Endodermal cell (in vitro differentiated cells): ENCODE results near the gene TUBB6. TPM values are rescaled to one million over a fixed set of nuclear protein-coding genes. Genes with fewer than 3 reads are reported as not detected.
A peak's percentile ranks its signal among the peaks of the same experiment; 100 is the strongest.

ENCODE experiments used
- DNase-seq: peaks from one replicate; pipeline ENCODE4 v3.0.0-alpha.2; 2017
- H3K27ac ChIP-seq: 2 replicates; pipeline ENCODE4 v1.5.1; 2013; ENCODE audit warnings: mild to moderate bottlenecking, low read depth, low read length, moderate library complexity
- H3K27me3 ChIP-seq: 2 replicates; pipeline ENCODE4 v1.6.1; 2013; ENCODE audit warnings: mild to moderate bottlenecking, low read length, moderate library complexity; ENCODE audit not compliant: insufficient read depth, control insufficient read depth, poor library complexity, severe bottlenecking
- H3K36me3 ChIP-seq: 2 replicates; pipeline ENCODE4 v1.7.0; 2013; ENCODE audit warnings: mild to moderate bottlenecking, low read length, moderate library complexity; ENCODE audit not compliant: control insufficient read depth, insufficient read depth
- H3K4me1 ChIP-seq: one replicate; pipeline ENCODE4 v1.7.0; 2013; ENCODE audit warnings: low read length; ENCODE audit not compliant: control insufficient read depth, insufficient read depth
- H3K4me3 ChIP-seq: 2 replicates; pipeline ENCODE4 v1.5.1; 2013; ENCODE audit warnings: mild to moderate bottlenecking, low read length, moderate library complexity
- H3K9ac ChIP-seq: 2 replicates; pipeline ENCODE4 v1.6.1; 2013; ENCODE audit warnings: mild to moderate bottlenecking, low read length, moderate library complexity; ENCODE audit not compliant: poor library complexity, severe bottlenecking; ENCODE audit errors: extremely low read depth
- H3K9me3 ChIP-seq: 2 replicates; pipeline ENCODE4 v1.6.1; 2013; ENCODE audit warnings: mild to moderate bottlenecking, low read length, moderate library complexity; ENCODE audit not compliant: control insufficient read depth
- H3K27ac Mint-ChIP-seq: 2 replicates; pipeline ENCODE4 v1.8.0; 2020; ENCODE audit warnings: mixed read lengths
- H3K27me3 Mint-ChIP-seq: 2 replicates; pipeline ENCODE4 v1.8.0; 2021; ENCODE audit warnings: mild to moderate bottlenecking, mixed read lengths; ENCODE audit not compliant: insufficient read depth
- H3K36me3 Mint-ChIP-seq: 2 replicates; pipeline ENCODE4 v1.8.0; 2020; ENCODE audit warnings: low read depth, mixed read lengths
- H3K4me1 Mint-ChIP-seq: 2 replicates; pipeline ENCODE4 v1.8.0; 2020; ENCODE audit warnings: mixed read lengths
- H3K4me3 Mint-ChIP-seq: 2 replicates; pipeline ENCODE4 v1.8.0; 2020; ENCODE audit warnings: mild to moderate bottlenecking, moderate library complexity, mixed read lengths
- H3K9me3 Mint-ChIP-seq: 2 replicates; pipeline ENCODE4 v1.8.0; 2020; ENCODE audit warnings: mild to moderate bottlenecking, mixed read lengths
- WGBS, 2 experiments: methylation state at CpG; one replicate each; pipeline versions ENCODE4 v1.1.5 to v1.1.7; 2013; ENCODE audit warnings: missing lambda C conversion rate in 2 of 2, mixed read lengths in 1 of 2; ENCODE audit not compliant: insufficient coverage in 1 of 2, insufficient read length in 1 of 2; 5-methylcytosine and 5-hydroxymethylcytosine counted together
- total RNA-seq, 2 donors: library from RNA; stranded (reverse); fragmentation: NEBNext Ultra II Directional in 1 of 2; extraction: Animal tissue kit (Norgen Biotek cat#: 25700) in 1 of 2; gene quantifications; 2 replicates in 1 of 2; 3 replicates in 1 of 2; pipeline ENCODE4 v1.2.1, GENCODE V29; 2021
- TF ChIP-seq, protein P1 (sequence below): fragments of 200-600 bp; sonication (generic); conservative IDR thresholded peaks from 2 replicates; pipeline ENCODE4 v1.5.0; 2021; ENCODE audit warnings: antibody characterized with exemption, mild to moderate bottlenecking

Gene TUBB6
- total RNA-seq, 2 donors from 2014 or later = 33.0 to 45.4 TPM

DNA sequence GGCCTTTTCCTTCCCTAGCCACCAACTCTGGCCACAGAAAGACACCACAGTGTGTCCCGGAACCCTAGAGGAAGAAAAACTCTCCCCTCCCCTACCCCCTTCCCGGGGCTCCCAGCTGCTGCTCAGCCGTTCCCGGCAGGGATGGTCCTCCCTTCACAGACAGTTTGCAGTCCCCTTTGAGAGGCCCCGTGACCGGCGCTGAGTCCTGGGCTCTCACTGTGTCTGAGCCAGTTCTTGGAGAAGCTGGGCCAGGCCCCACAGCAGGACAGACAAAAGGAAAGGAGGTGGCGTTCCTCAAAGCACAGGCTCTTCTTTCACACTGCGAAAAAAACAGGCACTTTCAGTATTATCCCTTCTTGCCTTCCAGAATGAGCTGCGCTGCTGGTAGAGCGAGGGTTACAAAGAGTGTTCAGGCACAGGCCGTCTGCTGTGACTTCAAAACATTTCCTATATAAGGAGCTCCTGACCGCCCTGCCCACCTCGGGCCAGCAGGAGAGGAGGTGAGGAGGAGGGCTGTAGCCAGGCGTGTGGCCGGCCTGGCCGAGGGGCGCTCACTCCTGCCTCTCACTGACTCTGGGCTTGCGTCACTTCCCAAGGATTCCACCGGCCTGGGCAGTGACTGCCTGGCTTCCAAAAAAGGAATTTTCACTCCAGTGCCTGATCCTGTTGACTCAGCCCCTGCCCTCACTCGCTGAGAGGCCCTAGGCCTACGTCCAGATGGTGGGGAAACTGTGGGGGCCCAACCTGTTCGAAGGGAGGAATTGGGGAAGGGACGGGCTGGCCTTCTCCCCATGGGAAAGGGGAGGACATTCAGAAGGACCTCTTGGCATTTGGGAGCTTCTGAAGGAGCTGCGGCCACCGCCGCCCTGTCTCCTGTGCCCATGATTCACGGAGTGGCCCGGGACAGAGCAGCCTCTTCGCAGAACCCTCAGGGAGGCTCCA, 29.0 kb upstream of the TUBB6 start:
- H3K36me3 ChIP-seq = no peaks in the 10 kb centered on the region
- TF ChIP-seq, protein P1, sequence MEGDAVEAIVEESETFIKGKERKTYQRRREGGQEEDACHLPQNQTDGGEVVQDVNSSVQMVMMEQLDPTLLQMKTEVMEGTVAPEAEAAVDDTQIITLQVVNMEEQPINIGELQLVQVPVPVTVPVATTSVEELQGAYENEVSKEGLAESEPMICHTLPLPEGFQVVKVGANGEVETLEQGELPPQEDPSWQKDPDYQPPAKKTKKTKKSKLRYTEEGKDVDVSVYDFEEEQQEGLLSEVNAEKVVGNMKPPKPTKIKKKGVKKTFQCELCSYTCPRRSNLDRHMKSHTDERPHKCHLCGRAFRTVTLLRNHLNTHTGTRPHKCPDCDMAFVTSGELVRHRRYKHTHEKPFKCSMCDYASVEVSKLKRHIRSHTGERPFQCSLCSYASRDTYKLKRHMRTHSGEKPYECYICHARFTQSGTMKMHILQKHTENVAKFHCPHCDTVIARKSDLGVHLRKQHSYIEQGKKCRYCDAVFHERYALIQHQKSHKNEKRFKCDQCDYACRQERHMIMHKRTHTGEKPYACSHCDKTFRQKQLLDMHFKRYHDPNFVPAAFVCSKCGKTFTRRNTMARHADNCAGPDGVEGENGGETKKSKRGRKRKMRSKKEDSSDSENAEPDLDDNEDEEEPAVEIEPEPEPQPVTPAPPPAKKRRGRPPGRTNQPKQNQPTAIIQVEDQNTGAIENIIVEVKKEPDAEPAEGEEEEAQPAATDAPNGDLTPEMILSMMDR = peak; percentile 32
- peak; percentile 94 for DNase-seq
- no peak overlapping the region for H3K4me3 Mint-ChIP-seq
- no peak overlapping the region for H3K9ac ChIP-seq
- peak overlapping the region; percentile 92 for H3K27ac ChIP-seq
- H3K4me3 ChIP-seq = no peak overlapping the region
- peaks cover 15% of the 10 kb centered on the region for H3K4me1 ChIP-seq
- WGBS, 2 experiments = 34 to 51% methylated on average over 17 to 30 of the region's 30 CpGs
- H3K27ac Mint-ChIP-seq = peak overlapping the region; percentile 94
- no peaks in the 10 kb centered on the region for H3K36me3 Mint-ChIP-seq
- no peaks in the 10 kb centered on the region for H3K9me3 Mint-ChIP-seq
- peaks cover 7% of the 10 kb centered on the region for H3K27me3 Mint-ChIP-seq
- H3K4me1 Mint-ChIP-seq = peaks cover 24% of the 10 kb centered on the region
- no peaks in the 10 kb centered on the region for H3K27me3 ChIP-seq
- H3K9me3 ChIP-seq = no peaks in the 10 kb centered on the region

DNA sequence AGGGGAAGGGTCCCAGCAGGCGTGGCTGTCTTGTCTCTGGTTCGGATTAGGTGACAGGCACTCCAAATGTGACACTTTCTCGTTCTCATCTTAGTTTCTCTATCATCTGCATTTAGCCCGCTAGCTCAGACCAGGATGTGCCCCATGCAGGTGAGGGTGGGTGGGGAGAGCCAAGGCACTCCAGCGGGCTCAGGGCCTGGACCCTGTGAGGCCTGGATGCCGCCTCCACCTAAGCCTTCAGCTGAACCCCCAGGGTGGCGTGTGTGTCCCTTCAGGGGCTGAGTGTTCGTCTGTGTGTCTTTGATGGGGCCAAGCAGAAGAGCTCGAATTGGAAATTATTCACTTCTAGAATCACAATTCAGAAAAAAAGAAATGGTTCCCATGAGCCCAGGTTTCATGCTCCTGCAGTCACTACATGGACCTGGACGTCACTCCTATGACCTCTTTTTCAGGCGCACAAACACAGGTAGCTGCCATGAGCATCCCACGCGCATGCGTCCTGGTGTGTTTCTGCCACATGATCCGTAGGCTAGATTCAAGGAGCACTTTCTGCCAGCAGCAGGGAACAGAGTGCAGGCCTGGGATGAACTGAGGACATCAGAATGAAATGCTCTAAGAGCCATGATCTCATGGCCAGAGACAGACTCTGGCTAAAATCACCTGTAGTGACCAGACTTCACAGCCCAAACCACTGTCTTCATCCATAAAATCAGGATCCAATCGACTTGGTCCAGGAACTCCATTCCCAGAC, 28.1 kb upstream of the TUBB6 start:
- no peak overlapping the region for H3K9ac ChIP-seq
- H3K4me3 Mint-ChIP-seq = no peak overlapping the region
- peaks cover 15% of the 10 kb centered on the region for H3K27me3 Mint-ChIP-seq
- no peaks in the 10 kb centered on the region for H3K36me3 Mint-ChIP-seq
- H3K9me3 ChIP-seq = no peaks in the 10 kb centered on the region
- H3K36me3 ChIP-seq = no peaks in the 10 kb centered on the region
- peaks cover 15% of the 10 kb centered on the region for H3K4me1 ChIP-seq
- H3K27ac ChIP-seq = peak overlapping the region; percentile 92
- H3K27ac Mint-ChIP-seq = peak overlapping the region; percentile 94
- H3K27me3 ChIP-seq = no peaks in the 10 kb centered on the region
- H3K9me3 Mint-ChIP-seq = no peaks in the 10 kb centered on the region
- H3K4me1 Mint-ChIP-seq = peaks cover 29% of the 10 kb centered on the region
- H3K4me3 ChIP-seq = no peak overlapping the region
- 89 to 95% methylated on average over 12 to 16 of the region's 16 CpGs for WGBS, 2 experiments
- TF ChIP-seq, protein P1 = no peak
- DNase-seq = no peak

DNA sequence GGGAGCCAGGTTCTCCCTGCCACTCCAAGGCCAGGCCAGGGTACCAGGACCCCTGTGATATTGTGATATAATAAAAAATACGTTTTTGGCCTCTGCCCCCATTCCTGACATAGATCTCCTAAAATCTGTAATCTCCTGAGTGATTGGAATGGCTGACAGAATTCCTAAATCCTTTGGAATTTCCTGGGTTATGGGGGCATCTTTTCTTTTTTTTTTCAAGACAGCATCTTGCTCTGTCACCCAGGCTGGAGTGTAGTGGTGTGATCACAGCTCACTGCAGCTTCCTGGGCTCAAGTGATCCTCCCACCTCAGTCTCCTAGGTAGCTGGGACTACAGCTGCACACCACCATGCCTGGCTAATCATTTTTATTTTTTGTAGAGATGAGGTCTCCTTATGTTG, 26.2 kb upstream of the TUBB6 start:
- Histone ChIP-seq H3K9ac (no peak overlapping the region), H3K27me3 (peaks cover 10% of the 10 kb centered on the region), H3K4me1 (peaks cover 15% of the 10 kb centered on the region), H3K36me3 (no peaks in the 10 kb centered on the region), H3K9me3 (no peaks in the 10 kb centered on the region), H3K27ac (peak overlapping the region; percentile 22), H3K4me3 (no peak overlapping the region)
- 70% methylated on average over 1 of the region's 1 CpG; no CpG with 5 or more reads in 1 of the 2 experiments for WGBS, 2 experiments
- no peak overlapping the region for H3K27ac Mint-ChIP-seq
- DNase-seq = no peak
- no peaks in the 10 kb centered on the region for H3K9me3 Mint-ChIP-seq
- H3K36me3 Mint-ChIP-seq = no peaks in the 10 kb centered on the region
- H3K4me3 Mint-ChIP-seq = no peak overlapping the region
- TF ChIP-seq, protein P1 = no peak
- peaks cover 29% of the 10 kb centered on the region for H3K4me1 Mint-ChIP-seq
- H3K27me3 Mint-ChIP-seq = peaks cover 29% of the 10 kb centered on the region
